Testis (tissue), 3 donors: ENCODE results near the gene LRRC31. TPM values are rescaled to one million over a fixed set of nuclear protein-coding genes. Genes with fewer than 3 reads are reported as not detected.

Experiments
- DNase-seq: peaks from one replicate; pipeline ENCODE4 v3.0.0-alpha.2; 2019
- H3K27ac ChIP-seq, 2 donors: fragments of 200-600 bp; sonication (generic); one replicate each; pipeline ENCODE4 v1.5.1; 2019
- H3K27me3 ChIP-seq: fragments of 200-600 bp; sonication (generic); one replicate; pipeline ENCODE4 v1.5.1; 2019
- H3K36me3 ChIP-seq: fragments of 200-600 bp; sonication (generic); one replicate; pipeline ENCODE4 v1.5.1; 2017; ENCODE audit warnings: low read depth; ENCODE audit errors: missing control alignments
- H3K4me1 ChIP-seq: fragments of 200-600 bp; sonication (generic); one replicate; pipeline ENCODE4 v1.5.1; 2019
- H3K4me3 ChIP-seq, 2 donors: fragments of 200-600 bp; sonication (generic); one replicate each; pipeline ENCODE4 v1.5.1; 2017 to 2019
- H3K9me3 ChIP-seq: fragments of 200-600 bp; sonication (generic); one replicate; pipeline ENCODE4 v1.5.1; 2017
- CTCF ChIP-seq, 3 experiments: fragments of 450-650 bp in 2 of 3; fragments of 200-600 bp in 1 of 3; sonication (generic) in 1 of 3; IDR thresholded peaks; one replicate each; pipeline ENCODE4 v1.5.1; 2016 to 2019; ENCODE audit warnings: antibody characterized with exemption in 3 of 3, mild to moderate bottlenecking in 2 of 3, moderate library complexity in 1 of 3
- POLR2A ChIP-seq: fragments of 450-650 bp; IDR thresholded peaks from one replicate; pipeline ENCODE4 v1.6.1; 2017; ENCODE audit warnings: antibody characterized with exemption, mild to moderate bottlenecking, moderate library complexity
- WGBS, 2 donors: methylation state at CpG; one replicate each; pipeline ENCODE4 v1.1.5; 2018; 5-methylcytosine and 5-hydroxymethylcytosine counted together
- intact Hi-C: fragments of 100-400 bp; cut with DNase I; formaldehyde crosslinking; loops from one replicate; pipeline ENCODE4 v1.15.1; 2023; ENCODE audit warnings: low total_unique reads
- polyA plus RNA-seq: library from polyadenylated mRNA; stranded (reverse); fragments of 350-450 nt; fragmentation: Illumina TruSeq; extraction: RNeasy Lipid Tissue Mini Kit (QIAGEN cat#74804); gene quantifications from one replicate; pipeline ENCODE4 v1.2.3, GENCODE V29; 2014; ENCODE audit warnings: low read depth, low replicate concordance; ENCODE audit not compliant: insufficient read depth
- total RNA-seq, 2 donors: library from RNA; depleted of rRNA; stranded (reverse); fragments of >200 nt; gene quantifications; one replicate each; pipeline ENCODE4 v1.2.3, GENCODE V29; 2016

Gene LRRC31
- total and polyA plus RNA-seq, 3 donors from 2014 or later, result 0.15 to 0.24 (median 0.19) TPM

DNA sequence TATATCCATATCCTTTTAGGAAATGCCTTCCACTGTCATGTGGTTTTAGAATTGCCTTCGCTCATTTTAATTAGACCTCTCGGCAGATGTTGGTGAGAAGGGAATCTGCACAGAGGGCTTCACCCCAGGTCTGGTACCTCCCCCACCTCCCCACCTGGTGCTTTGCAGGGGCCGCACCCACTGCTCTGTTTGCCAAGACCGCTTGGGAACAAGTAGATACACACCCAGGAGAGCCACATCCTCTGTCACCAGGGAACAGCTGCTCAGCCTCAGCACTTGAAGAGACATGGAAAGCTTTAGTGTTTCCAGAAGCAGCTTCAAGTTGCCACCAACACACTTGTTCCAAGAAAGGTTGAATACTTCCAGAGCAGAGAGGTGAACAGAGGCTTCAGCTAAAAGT is 21.8 kb downstream of the LRRC31 start:
- no peaks in the 10 kb centered on the region for H3K9me3 ChIP-seq
- no peaks in the 10 kb centered on the region for H3K36me3 ChIP-seq
- TF ChIP-seq CTCF (IDR thresholded peaks at IDR 0.05), result no peak
- no peak for TF ChIP-seq POLR2A
- H3K27ac ChIP-seq, result no peak overlapping the region
- no peak for DNase-seq
- H3K4me1 ChIP-seq, result no peaks in the 10 kb centered on the region
- H3K4me3 ChIP-seq, result no peak overlapping the region
- 59 to 63% methylated on average over 3 to 4 of the region's 4 CpGs for WGBS, 2 donors
- intact Hi-C loops, result no loop called here
- H3K27me3 ChIP-seq, result no peaks in the 10 kb centered on the region

DNA sequence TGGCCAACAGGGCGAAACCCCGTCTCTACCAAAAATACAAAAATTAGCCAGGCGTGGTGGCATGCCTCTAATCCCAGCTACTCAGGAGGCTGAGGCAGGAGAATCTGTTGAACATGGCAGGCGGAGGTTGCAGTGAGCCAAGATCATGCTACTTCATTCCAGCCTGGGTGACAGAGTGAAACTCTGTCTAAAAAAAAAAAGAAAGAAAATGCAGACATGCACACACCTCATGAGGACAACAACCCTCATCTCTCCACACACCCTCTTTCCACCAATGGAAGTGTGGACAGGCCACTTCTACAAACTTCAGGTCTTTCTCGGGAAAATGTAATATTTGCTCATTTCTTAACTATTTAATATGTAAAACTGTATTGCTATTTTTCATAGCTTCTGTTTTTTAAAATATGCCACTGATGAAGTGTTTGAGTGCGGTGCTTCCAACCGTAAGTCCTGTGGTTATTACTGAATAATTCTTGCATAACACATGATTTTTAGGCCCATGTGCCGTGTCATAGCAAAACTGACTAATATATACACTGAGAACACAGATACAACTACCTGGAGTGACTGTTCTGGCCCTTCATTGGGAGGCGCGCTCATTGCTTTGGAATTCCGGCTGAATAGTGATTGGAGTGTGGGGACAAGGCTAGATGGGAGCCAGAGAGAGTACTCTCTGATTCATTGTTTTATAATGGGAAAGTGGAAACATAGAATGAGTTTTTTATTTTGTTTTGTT is 23.1 kb downstream of the LRRC31 start:
- Histone ChIP-seq H3K36me3 (no peaks in the 10 kb centered on the region), H3K4me1 (no peaks in the 10 kb centered on the region), H3K9me3 (no peaks in the 10 kb centered on the region), H3K27me3 (no peaks in the 10 kb centered on the region), H3K27ac (no peak overlapping the region), H3K4me3 (no peak overlapping the region)
- 90 to 95% methylated on average over 11 of the region's 11 CpGs for WGBS, 2 donors
- DNase-seq, result no peak
- no peak for TF ChIP-seq CTCF (IDR thresholded peaks at IDR 0.05)
- no peak for TF ChIP-seq POLR2A
- intact Hi-C loops, result no loop called here

DNA sequence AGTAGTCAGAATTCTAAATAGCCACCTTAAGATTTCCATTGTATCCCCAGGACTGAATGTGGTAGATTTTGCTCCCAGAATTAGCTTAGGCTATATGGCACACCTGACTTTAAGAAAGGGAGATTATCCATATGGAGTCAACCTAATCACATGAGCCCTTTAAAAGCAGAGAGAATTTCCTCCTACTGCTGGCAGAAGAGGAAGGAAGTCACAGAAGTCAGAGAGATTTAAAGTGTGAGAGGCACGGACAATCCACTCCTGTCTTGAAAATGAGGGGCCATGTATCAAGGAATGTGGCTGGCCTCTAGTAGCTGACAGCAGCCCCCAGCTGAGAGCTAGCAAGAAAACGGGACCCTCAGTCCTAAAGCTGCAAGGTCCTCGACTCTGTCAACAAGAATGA is 26.8 kb downstream of the LRRC31 start:
- no peaks in the 10 kb centered on the region for H3K4me1 ChIP-seq
- no peak for TF ChIP-seq POLR2A
- TF ChIP-seq CTCF (IDR thresholded peaks at IDR 0.05), result no peak
- no peaks in the 10 kb centered on the region for H3K27me3 ChIP-seq
- H3K36me3 ChIP-seq, result no peaks in the 10 kb centered on the region
- DNase-seq, result no peak
- no peaks in the 10 kb centered on the region for H3K9me3 ChIP-seq
- WGBS, 2 donors, result 55 to 69% methylated on average over 3 of the region's 3 CpGs
- no peak overlapping the region for H3K27ac ChIP-seq
- no peak overlapping the region for H3K4me3 ChIP-seq
- intact Hi-C loops, result no loop called here

DNA sequence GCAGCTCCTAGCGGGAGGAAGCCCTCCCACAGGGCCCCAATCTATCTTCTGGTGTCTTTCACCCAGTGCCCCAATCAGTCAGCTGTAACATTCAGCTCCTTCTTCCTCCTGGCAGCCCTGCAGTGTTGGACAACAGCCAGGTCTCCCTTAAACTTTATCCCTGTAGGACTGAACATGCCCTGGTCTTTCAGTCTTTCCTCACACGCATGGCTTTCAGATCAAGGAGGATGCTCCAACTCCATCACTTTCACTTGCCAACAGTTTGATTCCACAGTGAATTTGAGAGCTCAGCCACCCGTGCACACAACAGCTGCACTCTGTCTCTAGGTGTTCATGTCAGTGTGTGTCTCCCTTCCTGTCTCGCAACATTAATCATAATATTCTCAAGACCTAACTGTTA is 28.6 kb downstream of the LRRC31 start:
- Histone ChIP-seq H3K27ac (no peak overlapping the region), H3K4me1 (no peaks in the 10 kb centered on the region), H3K9me3 (no peaks in the 10 kb centered on the region), H3K27me3 (no peaks in the 10 kb centered on the region), H3K36me3 (no peaks in the 10 kb centered on the region), H3K4me3 (no peak overlapping the region)
- no peak for TF ChIP-seq CTCF (IDR thresholded peaks at IDR 0.05)
- TF ChIP-seq POLR2A, result no peak
- intact Hi-C loops, result no loop called here
- no peak for DNase-seq
- 55 to 77% methylated on average over 4 of the region's 4 CpGs for WGBS, 2 donors

- TF ChIP-seq CTCF (IDR thresholded peaks at IDR 0.05), result no peak
- no peak for TF ChIP-seq POLR2A
- Histone ChIP-seq H3K27me3 (no peaks in the 10 kb centered on the region), H3K9me3 (no peaks in the 10 kb centered on the region), H3K4me1 (no peaks in the 10 kb centered on the region), H3K27ac (no peak overlapping the region), H3K36me3 (no peaks in the 10 kb centered on the region), H3K4me3 (no peak overlapping the region)
- DNase-seq, result no peak
- intact Hi-C loops, result no loop called here
- 90 to 94% methylated on average over 1 of the region's 1 CpG for WGBS, 2 donors
These were observed 31.2 kb downstream of the LRRC31 start for GRCh38 chr3:169838511-169839030.
